ENCODE data around the gene UBA1. TPM values are rescaled to one million over a fixed set of nuclear protein-coding genes. Genes with fewer than 3 reads are reported as not detected.

Gene UBA1
- total and polyA plus RNA-seq, 12 donors: 160 to 356 (median 222) TPM

DNA sequence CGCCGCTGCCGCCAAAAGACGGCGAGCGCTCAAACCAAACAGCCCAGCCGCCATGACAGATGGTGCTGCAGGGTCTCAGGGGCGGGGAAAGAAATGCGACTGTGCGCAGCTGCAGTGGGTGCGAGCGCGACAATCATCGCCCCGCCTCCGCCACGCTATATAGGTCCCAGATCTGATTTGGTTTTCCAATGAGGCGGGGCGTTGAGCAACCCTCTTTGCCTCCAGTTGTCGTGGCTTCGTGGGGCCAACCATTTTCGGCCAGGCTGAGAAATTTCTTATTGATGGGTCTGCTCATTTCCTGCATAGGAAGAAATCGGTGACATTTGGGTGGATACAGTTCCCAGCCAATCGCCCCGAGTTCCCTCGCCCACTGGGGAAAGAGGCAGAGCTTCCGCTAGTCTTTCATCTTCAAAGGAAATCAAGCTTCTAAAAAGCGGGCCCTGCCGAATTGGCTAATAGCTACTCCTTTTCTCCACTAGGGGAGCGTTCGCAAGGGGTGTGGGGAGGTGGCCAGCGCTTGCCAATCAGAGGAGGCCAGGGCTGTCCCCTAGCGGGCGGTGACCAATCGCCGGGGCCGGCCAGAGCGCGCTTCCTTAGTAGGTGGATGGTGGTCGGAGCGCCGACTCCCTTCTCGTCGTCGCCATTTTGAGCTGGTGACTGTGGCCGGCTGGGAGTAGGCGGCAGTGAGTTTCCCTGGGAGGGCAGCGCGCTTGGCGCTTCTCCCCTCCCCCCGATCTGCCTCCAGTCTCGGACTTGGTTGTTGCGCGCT, 48.8 kb upstream of the UBA1 start, which contains the start of the genes NDUFB11 and RBM10:
Gene NDUFB11, minus strand, starts transcription at position 77 of the 769 bp plus-strand sequence. Its CDS starts 23 bp downstream, at position 54.
Gene RBM10, plus strand, starts transcription at position 596 of the 769 bp plus-strand sequence. CDS start 2,261 bp downstream, outside the sequence.
- WGBS, 4 donors: 0 to 48% (median 31%) methylated on average over 24 to 54 of the region's 54 CpGs; no CpG with 5 or more reads in 1 of the 4 donors
- Histone ChIP-seq H3K9me3 (replicated peaks in 1 of 3) (no peaks in the 10 kb centered on the region), H3K27ac (peak within 1 kb of the TSS; percentile 79 to 97 (median 91)), H3K27me3 (peaks cover 3% of the 10 kb centered on the region), H3K4me1 (replicated peaks in 1 of 2) (peaks cover 0 to 17% of the 10 kb centered on the region in 2 donors), H3K4me3 (peak within 1 kb of the TSS in 3 of 4 donors; percentile 25 to 63 (median 28)), H3K36me3 (replicated peaks in 1 of 2) (no peaks in the 10 kb centered on the region)
- DNase-seq: peak; percentile 90 to 97 (median 95)
- intact Hi-C loops (cut with DNase I): no loop called here
- TF ChIP-seq POLR2A (IDR thresholded peaks at IDR 0.05): peak; percentile 71 to 83
- TF ChIP-seq, protein P1, sequence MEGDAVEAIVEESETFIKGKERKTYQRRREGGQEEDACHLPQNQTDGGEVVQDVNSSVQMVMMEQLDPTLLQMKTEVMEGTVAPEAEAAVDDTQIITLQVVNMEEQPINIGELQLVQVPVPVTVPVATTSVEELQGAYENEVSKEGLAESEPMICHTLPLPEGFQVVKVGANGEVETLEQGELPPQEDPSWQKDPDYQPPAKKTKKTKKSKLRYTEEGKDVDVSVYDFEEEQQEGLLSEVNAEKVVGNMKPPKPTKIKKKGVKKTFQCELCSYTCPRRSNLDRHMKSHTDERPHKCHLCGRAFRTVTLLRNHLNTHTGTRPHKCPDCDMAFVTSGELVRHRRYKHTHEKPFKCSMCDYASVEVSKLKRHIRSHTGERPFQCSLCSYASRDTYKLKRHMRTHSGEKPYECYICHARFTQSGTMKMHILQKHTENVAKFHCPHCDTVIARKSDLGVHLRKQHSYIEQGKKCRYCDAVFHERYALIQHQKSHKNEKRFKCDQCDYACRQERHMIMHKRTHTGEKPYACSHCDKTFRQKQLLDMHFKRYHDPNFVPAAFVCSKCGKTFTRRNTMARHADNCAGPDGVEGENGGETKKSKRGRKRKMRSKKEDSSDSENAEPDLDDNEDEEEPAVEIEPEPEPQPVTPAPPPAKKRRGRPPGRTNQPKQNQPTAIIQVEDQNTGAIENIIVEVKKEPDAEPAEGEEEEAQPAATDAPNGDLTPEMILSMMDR (IDR thresholded peaks at IDR 0.05): peak; percentile 62 to 93 (median 84)

DNA sequence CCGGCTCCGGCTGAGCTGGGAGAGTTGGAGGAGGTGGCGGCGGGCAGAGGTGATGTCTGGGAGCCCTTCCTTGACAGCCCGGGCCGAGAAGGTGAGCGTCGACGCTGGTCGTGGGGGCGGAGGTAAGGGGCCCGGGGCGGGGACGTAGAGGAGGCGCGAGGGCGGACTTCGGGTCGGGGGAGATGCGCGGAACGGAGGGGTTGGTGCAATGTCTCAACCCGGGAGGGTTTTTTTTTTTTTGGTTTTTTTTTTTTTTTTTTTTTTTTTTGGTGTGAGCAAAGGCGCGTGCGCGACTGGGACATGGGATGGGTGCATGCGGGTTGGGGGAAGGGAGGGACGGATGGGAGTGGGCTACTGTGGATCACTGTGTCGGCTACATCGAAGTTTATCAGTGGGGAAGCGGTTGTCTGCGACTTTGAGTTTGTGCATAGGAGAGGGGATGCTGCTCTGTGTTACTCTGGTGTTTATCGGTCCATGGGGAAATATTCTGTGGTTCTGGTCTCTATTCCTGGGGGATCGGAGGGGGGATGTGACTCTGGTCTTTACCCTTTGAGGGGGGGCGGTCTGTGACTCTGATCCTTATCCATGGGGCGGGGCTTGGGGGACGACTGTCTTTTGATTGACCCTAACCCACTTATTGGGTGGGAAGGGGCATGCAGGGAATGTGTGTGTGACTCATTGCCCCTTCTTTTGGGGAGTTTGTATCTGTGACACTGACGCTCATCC, 48.1 kb upstream of the UBA1 start:
- intact Hi-C loops (cut with DNase I): no loop called here
- Histone ChIP-seq H3K4me3 (peak overlapping the region in 3 of 4 donors; percentile 15 to 63 (median 25)), H3K27ac (peak overlapping the region; percentile 76 to 97 (median 91)), H3K27me3 (no peaks in the 10 kb centered on the region), H3K4me1 (replicated peaks in 1 of 2) (peaks cover 0 to 17% of the 10 kb centered on the region in 2 donors), H3K36me3 (replicated peaks in 1 of 2) (no peaks in the 10 kb centered on the region), H3K9me3 (replicated peaks in 1 of 3) (no peaks in the 10 kb centered on the region)
- WGBS, 4 donors: 0 to 56% (median 16%) methylated on average over 13 to 39 of the region's 39 CpGs
- no peak for DNase-seq
- no peak for TF ChIP-seq POLR2A (IDR thresholded peaks at IDR 0.05)
- TF ChIP-seq, protein P1 (IDR thresholded peaks at IDR 0.05): no peak

DNA sequence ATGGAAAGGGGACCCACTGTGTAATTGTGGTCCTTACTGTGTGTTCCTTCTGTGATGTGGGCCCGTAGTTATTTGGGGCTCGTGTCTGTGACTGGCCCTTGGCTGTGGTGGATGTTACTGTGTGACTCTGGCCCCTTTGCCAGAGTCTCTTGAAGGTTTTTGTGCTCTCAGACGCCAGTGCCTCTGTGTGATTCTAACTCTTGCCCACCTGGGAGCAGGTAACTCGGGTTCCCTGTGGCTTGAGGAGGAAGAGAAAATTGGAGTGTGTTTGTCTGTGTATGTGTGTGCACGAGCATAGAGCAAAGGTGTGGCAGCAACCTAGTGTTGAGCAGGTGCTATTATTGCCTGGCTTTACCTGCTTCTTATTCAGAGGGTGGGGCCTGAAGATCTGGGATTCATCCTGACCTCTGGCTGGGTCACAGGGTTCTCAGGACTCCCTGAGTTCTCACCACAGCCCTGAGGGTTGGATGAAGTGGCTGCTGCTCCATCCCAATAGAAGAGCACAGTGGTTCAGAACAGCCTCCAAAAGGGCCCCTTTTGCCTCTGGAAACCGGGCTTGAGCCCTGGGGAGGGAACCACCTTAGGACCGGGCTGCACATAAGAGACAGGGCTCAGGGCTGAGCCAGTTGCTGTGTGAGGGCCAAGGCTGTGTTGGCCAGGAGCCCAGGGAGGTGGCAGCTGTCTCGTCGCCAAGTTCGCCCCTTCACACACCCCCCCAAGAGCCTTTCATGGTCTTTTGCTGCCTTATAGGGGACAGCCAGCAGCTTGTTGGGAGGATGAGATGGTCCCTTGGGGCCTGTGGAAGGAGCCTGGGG, 47.3 kb upstream of the UBA1 start:
- Histone ChIP-seq H3K36me3 (replicated peaks in 1 of 2) (no peaks in the 10 kb centered on the region), H3K27ac (peak overlapping the region in 3 of 5 donors; percentile 38 to 97 (median 79)), H3K4me3 (peak overlapping the region in 2 of 4 donors; percentile 25 to 63), H3K27me3 (peaks cover 1% of the 10 kb centered on the region), H3K9me3 (replicated peaks in 1 of 3) (no peaks in the 10 kb centered on the region), H3K4me1 (replicated peaks in 1 of 2) (peaks cover 0 to 17% of the 10 kb centered on the region in 2 donors)
- no peak for DNase-seq
- intact Hi-C loops (cut with DNase I): no loop called here
- no peak for TF ChIP-seq POLR2A (IDR thresholded peaks at IDR 0.05)
- TF ChIP-seq, protein P1 (IDR thresholded peaks at IDR 0.05): no peak
- 6 to 36% (median 20%) methylated on average over 3 to 10 of the region's 10 CpGs for WGBS, 4 donors

Data from adrenal gland (tissue), 12 donors.